Motor neuron (in vitro differentiated cells): Measurements from ENCODE around the gene CD53. TPM values are rescaled to one million over a fixed set of nuclear protein-coding genes. Genes with fewer than 3 reads are reported as not detected.

ENCODE experiments used
- ATAC-seq, 8 experiments: fragments of 200-7000 bp; cut with Tn5 transposase; replicated peaks in 6 of 8; 2 replicates each; pipeline ENCODE4 v1.8.0; 2021; ENCODE audit warnings: mild to moderate bottlenecking in 8 of 8, moderate library complexity in 8 of 8
- H3K27ac ChIP-seq, 2 donors: fragments of 250-450 bp; sonication (Bioruptor Pico); 2 replicates each; pipeline ENCODE4 v1.9.0; 2021; ENCODE audit warnings: antibody characterized with exemption in 2 of 2, mild to moderate bottlenecking in 2 of 2, moderate library complexity in 1 of 2
- H3K4me1 ChIP-seq, 2 donors: fragments of 250-450 bp; sonication (Bioruptor Pico); replicated peaks in 1 of 2; 2 replicates each; pipeline ENCODE4 v1.6.1; 2021; ENCODE audit warnings: antibody characterized with exemption in 2 of 2, mild to moderate bottlenecking in 2 of 2, moderate library complexity in 1 of 2
- H3K4me3 ChIP-seq, 5 donors: fragments of 250-450 bp; sonication (Bioruptor Pico); 2 replicates each; pipeline ENCODE4 v1.9.0; 2021; ENCODE audit warnings: antibody characterized with exemption in 5 of 5, mild to moderate bottlenecking in 5 of 5, moderate library complexity in 4 of 5
- WGBS, 10 experiments: fragments of 450-650 bp; shearing (Covaris generic); methylation state at CpG; one replicate each; pipeline ENCODE4 v1.0.0; 2022; 5-methylcytosine and 5-hydroxymethylcytosine counted together
- in situ Hi-C, 9 experiments: fragments of 400-800 bp; cut with MboI; loops; one replicate each; pipeline ENCODE4 v1.15.0; 2021; ENCODE audit warnings: low sequenced_read_pairs in 9 of 9, low pct_unique_long_range_greater_than_20kb in 2 of 9; ENCODE audit not compliant: unreplicated experiment in 9 of 9
- total RNA-seq, 8 experiments: library from RNA; unstranded; fragments of 300-600 nt; gene quantifications; 2 replicates each; pipeline versions ENCODE4 v1.2.3 to v1.2.4, GENCODE V29; 2022

The CD53 gene
- total RNA-seq, 8 experiments from 2014 or later = 0.43 to 2.3 (median 0.76) TPM; not detected in 3

- H3K4me1 ChIP-seq = no peaks in the 10 kb centered on the region
- no peak overlapping the region for H3K4me3 ChIP-seq
- no peak for ATAC-seq
- 0 to 100% (median 54%) methylated on average over 1 to 3 of the region's 3 CpGs for WGBS, 10 experiments
- in situ Hi-C loops = no loop called here
- no peak overlapping the region for H3K27ac ChIP-seq
These were observed 71.9 kb downstream of the CD53 start for GRCh38 chr1:110944806-110945205.

GRCh38 chr1:110945626-110946025, 72.7 kb downstream of the CD53 start:
- Histone ChIP-seq H3K4me3 (no peak overlapping the region), H3K4me1 (no peaks in the 10 kb centered on the region), H3K27ac (no peak overlapping the region)
- in situ Hi-C loops = no loop called here
- ATAC-seq = no peak
- WGBS, 10 experiments = 83 to 100% (median 96%) methylated on average over 1 to 2 of the region's 2 CpGs; no CpG with 5 or more reads in 3 of the 10 experiments

GRCh38 chr1:110948038-110948810, 75.3 kb downstream of the CD53 start:
- ATAC-seq = no peak
- in situ Hi-C loops = no loop called here
- H3K4me1 ChIP-seq = no peaks in the 10 kb centered on the region
- no peak overlapping the region for H3K27ac ChIP-seq
- WGBS, 10 experiments = 78 to 97% (median 93%) methylated on average over 7 to 10 of the region's 10 CpGs
- no peak overlapping the region for H3K4me3 ChIP-seq

Other genes starting within 250 kb of the CD53 start
- 1 to 10 TPM in 5 of 8 experiments, under 1 TPM in 1, not detected in 2; 0.10 to 4.3 (median 3.8) TPM for gene KCNA3, start 198.2 kb upstream of the CD53 start, total RNA-seq
- 10 to 100 TPM; 11.8 to 51.8 (median 37.8) TPM for gene LRIF1, start 90.8 kb downstream of the CD53 start, total RNA-seq